OCI-LY7 (cell line): ENCODE measurements around the gene EDN2.

Source experiments
- CTCF ChIP-seq: fragments of 200-600 bp; sonication (generic); conservative IDR thresholded peaks from 2 replicates; pipeline ENCODE4 v1.5.1; 2014; ENCODE audit warnings: mild to moderate bottlenecking, antibody characterized with exemption, low read length, moderate library complexity, mixed read lengths
- EZH2phosphoT487 ChIP-seq: fragments of 200-600 bp; sonication (generic); IDR thresholded peaks from 2 replicates; pipeline ENCODE4 v1.6.1; 2018; ENCODE audit warnings: low read depth, borderline replicate concordance, mild to moderate bottlenecking, mixed run types, antibody characterized with exemption, low read length, moderate library complexity, mixed read lengths

- TF ChIP-seq CTCF: no peak
- no peak for TF ChIP-seq EZH2phosphoT487
Measured at GRCh38 chr1:41493626-41494350, 9.3 kb upstream of the EDN2 start.
